ENCODE results near the gene EXOSC6.
"Not testable (repeated sequence)": the region's sequence is repeated elsewhere in the genome, so short reads cannot be mapped to it uniquely, and the experiment has no call there.

The EXOSC6 gene

GRCh38 chr16:70204668-70205405, 46.9 kb downstream of the EXOSC6 start:
- H3K4me3 ChIP-seq (ENCODE audit: low read depth, low read length); DNase-seq (ENCODE audit: low read depth): not testable (repeated sequence)

GRCh38 chr16:70204010-70204409, 47.7 kb downstream of the EXOSC6 start:
- DNase-seq (ENCODE audit: low read depth); H3K4me3 ChIP-seq (ENCODE audit: low read depth, low read length): not testable (repeated sequence)

GRCh38 chr16:70203508-70203907, 48.2 kb downstream of the EXOSC6 start:
- H3K4me3 ChIP-seq (ENCODE audit: low read depth, low read length); DNase-seq (ENCODE audit: low read depth): not testable (repeated sequence)

GRCh38 chr16:70200063-70200462, 51.7 kb downstream of the EXOSC6 start:
- H3K4me3 ChIP-seq (ENCODE audit: low read depth, low read length); DNase-seq (ENCODE audit: low read depth): not testable (repeated sequence)

- not testable (repeated sequence) for H3K4me3 ChIP-seq (ENCODE audit: low read depth, low read length); DNase-seq (ENCODE audit: low read depth)
Measured at GRCh38 chr16:70199170-70199569, 52.6 kb downstream of the EXOSC6 start.

GRCh38 chr16:70198666-70199065, 53.1 kb downstream of the EXOSC6 start:
- not testable (repeated sequence) for H3K4me3 ChIP-seq (ENCODE audit: low read depth, low read length); DNase-seq (ENCODE audit: low read depth)

GRCh38 chr16:70198230-70198629, 53.5 kb downstream of the EXOSC6 start:
- DNase-seq (ENCODE audit: low read depth); H3K4me3 ChIP-seq (ENCODE audit: low read depth, low read length): not testable (repeated sequence)

- DNase-seq (ENCODE audit: low read depth); H3K4me3 ChIP-seq (ENCODE audit: low read depth, low read length): not testable (repeated sequence)
Measured at GRCh38 chr16:70197611-70198010, 54.1 kb downstream of the EXOSC6 start.

All from skeletal muscle cell (primary cell).